ENCODE results near the gene PRR16.
"Not testable (repeated sequence)": the region's sequence is repeated elsewhere in the genome, so short reads cannot be mapped to it uniquely, and the experiment has no call there.

PRR16 gene

DNA sequence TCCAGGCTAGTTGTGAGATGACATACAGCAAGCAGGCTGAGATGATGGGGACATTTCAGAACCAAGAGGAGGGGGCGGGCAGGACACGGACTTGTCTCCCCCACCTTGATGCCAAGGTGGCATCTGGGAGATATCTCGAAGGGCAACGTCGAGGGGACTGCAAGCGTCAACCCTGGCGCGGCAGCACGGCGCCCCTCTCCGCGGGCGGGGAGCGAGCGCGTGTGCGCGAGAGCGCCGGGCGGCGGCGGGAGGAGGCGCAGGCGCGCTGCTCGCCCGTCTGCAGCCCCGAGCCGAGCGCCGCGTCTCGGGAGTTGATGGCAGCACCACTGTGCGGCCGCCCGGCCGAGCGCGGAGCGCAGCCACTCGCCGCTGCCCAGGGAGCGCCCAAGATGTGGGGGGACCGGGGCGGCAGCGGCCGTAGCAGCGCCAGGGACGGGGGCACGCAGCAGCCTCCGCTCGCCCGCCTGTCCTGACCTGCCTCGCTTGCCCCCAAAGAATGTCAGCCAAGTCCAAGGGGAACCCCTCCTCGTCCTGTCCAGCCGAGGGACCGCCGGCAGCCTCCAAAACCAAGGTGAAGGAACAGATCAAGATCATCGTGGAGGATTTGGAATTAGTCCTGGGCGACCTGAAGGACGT is at the start of gene PRR16:
TSS of gene PRR16 (plus strand) at position 310 of the 636 bp plus-strand sequence.
- ATAC-seq (replicated peaks; ENCODE audit: extremely low read depth, poor library complexity, severe bottlenecking), result no peak
- Mint-ChIP-seq H3K36me3 (ENCODE audit: insufficient read depth) (no peaks in the 10 kb centered on the region), H3K4me1 (no peaks in the 10 kb centered on the region), H3K4me3 (peak within 1 kb of the TSS; percentile 33), H3K27me3 (peaks cover 30% of the 10 kb centered on the region), H3K9me3 (no peaks in the 10 kb centered on the region), H3K27ac (ENCODE audit: low read depth) (no peak within 1 kb of the TSS)
- DNase-seq (ENCODE audit: low spot score in 2 of 2), result no peak

- no peaks in the 10 kb centered on the region for H3K27me3 Mint-ChIP-seq
Observed at GRCh38 chr5:120415985-120416384, 48.1 kb upstream of the PRR16 start.

GRCh38 chr5:120419127-120419526 is 45.0 kb upstream of the PRR16 start:
- Mint-ChIP-seq H3K27ac (ENCODE audit: low read depth) (no peak overlapping the region), H3K4me3 (no peak overlapping the region), H3K36me3 (ENCODE audit: insufficient read depth) (no peaks in the 10 kb centered on the region), H3K9me3 (peaks cover 3% of the 10 kb centered on the region), H3K27me3 (no peaks in the 10 kb centered on the region), H3K4me1 (no peaks in the 10 kb centered on the region)
- no peak for ATAC-seq (replicated peaks; ENCODE audit: extremely low read depth, poor library complexity, severe bottlenecking)
- no peak for DNase-seq (ENCODE audit: low spot score in 2 of 2)

More at GRCh38 chr5:120415985-120416384, 48.1 kb upstream of the PRR16 start:
- Mint-ChIP-seq H3K36me3 (ENCODE audit: insufficient read depth) (no peaks in the 10 kb centered on the region), H3K9me3 (peaks cover 3% of the 10 kb centered on the region), H3K27ac (ENCODE audit: low read depth) (no peak overlapping the region), H3K4me3 (no peak overlapping the region), H3K4me1 (no peaks in the 10 kb centered on the region)
- DNase-seq (ENCODE audit: low spot score in 2 of 2), result no peak
- ATAC-seq (replicated peaks; ENCODE audit: extremely low read depth, poor library complexity, severe bottlenecking), result no peak

- H3K27ac Mint-ChIP-seq (ENCODE audit: low read depth); H3K27me3 Mint-ChIP-seq; H3K36me3 Mint-ChIP-seq (ENCODE audit: insufficient read depth); H3K4me3 Mint-ChIP-seq; ATAC-seq (replicated peaks; ENCODE audit: extremely low read depth, poor library complexity, severe bottlenecking); H3K4me1 Mint-ChIP-seq; DNase-seq (ENCODE audit: low spot score in 2 of 2): not testable (repeated sequence)
- peaks cover 30% of the 10 kb centered on the region for H3K9me3 Mint-ChIP-seq
Observed at GRCh38 chr5:120426633-120427275, 37.3 kb upstream of the PRR16 start.

DNA sequence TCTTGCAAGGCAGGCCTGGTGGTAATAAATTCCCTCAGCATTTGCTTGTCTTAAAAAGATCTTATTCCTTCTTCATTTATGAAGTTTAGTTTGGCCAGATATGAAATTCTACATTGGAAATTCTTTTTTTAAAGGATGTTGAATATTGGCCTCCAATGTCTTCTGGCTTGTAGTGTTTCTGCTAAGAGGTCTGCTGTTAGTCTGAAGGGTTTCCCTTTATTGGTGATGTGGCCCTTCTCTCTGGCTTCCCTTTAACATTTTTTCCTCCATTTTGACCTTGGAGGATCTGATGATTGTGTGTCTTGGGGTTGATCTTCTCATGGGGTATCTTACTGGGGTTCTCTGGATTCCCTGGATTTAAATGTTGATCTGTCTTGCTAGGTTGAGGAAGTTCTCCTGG is 33.5 kb upstream of the PRR16 start:
- ATAC-seq (replicated peaks; ENCODE audit: extremely low read depth, poor library complexity, severe bottlenecking) (no peak), DNase-seq (ENCODE audit: low spot score in 2 of 2) (no peak)
- Mint-ChIP-seq H3K9me3 (peaks cover 25% of the 10 kb centered on the region), H3K27me3 (no peaks in the 10 kb centered on the region), H3K36me3 (ENCODE audit: insufficient read depth) (no peaks in the 10 kb centered on the region), H3K4me1 (no peaks in the 10 kb centered on the region), H3K27ac (ENCODE audit: low read depth) (no peak overlapping the region), H3K4me3 (no peak overlapping the region)

DNA sequence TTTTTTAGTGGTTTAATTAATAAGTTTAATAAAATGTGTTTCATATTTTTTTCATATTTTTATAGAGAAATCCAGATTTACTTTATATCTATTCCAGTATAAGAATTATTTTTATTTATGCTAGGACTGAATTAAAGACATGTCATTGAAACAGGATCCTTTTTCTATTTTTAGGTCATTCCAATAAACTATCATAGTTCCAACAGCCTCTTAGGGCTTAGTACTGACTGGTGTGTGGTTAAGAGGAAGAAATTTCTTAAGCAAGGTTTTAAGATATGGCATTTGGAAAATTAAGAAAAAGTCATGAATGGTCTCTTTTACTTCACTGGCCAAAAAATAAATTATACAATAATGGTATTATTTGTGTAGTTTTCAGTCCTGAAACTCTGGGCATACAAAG is 31.2 kb upstream of the PRR16 start:
- H3K4me3 Mint-ChIP-seq, result no peak overlapping the region
- no peaks in the 10 kb centered on the region for H3K4me1 Mint-ChIP-seq
- no peak overlapping the region for H3K27ac Mint-ChIP-seq (ENCODE audit: low read depth)
- no peaks in the 10 kb centered on the region for H3K27me3 Mint-ChIP-seq
- no peaks in the 10 kb centered on the region for H3K36me3 Mint-ChIP-seq (ENCODE audit: insufficient read depth)
- DNase-seq (ENCODE audit: low spot score in 2 of 2) (no peak), ATAC-seq (replicated peaks; ENCODE audit: extremely low read depth, poor library complexity, severe bottlenecking) (no peak)
- peaks cover 25% of the 10 kb centered on the region for H3K9me3 Mint-ChIP-seq

- no peak overlapping the region for H3K27ac Mint-ChIP-seq (ENCODE audit: low read depth)
- H3K9me3 Mint-ChIP-seq, result peaks cover 17% of the 10 kb centered on the region
- DNase-seq (ENCODE audit: low spot score in 2 of 2) (no peak), ATAC-seq (replicated peaks; ENCODE audit: extremely low read depth, poor library complexity, severe bottlenecking) (no peak)
- H3K27me3 Mint-ChIP-seq, result no peaks in the 10 kb centered on the region
- no peaks in the 10 kb centered on the region for H3K4me1 Mint-ChIP-seq
- no peaks in the 10 kb centered on the region for H3K36me3 Mint-ChIP-seq (ENCODE audit: insufficient read depth)
- no peak overlapping the region for H3K4me3 Mint-ChIP-seq
Observed at GRCh38 chr5:120435129-120435528, 29.0 kb upstream of the PRR16 start.

DNA sequence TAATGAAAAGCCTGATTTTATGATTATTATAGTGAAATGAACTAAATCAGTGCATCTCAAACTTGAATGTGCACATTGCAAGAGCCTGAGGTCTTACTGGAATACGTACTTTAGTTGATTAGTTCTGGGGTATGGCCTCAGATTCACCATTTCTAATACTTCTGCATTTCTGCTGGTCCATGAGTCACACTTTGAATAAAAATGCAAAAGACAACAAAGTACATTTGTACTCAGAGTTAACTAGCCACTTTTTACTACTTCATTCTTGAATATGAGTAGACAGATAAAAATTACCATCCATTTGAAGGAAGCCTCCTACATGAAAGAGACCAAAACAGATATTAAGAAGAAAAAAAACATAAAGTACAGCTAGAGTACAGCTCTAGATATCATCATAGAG is 27.1 kb upstream of the PRR16 start:
- H3K27ac Mint-ChIP-seq (ENCODE audit: low read depth), result no peak overlapping the region
- no peaks in the 10 kb centered on the region for H3K27me3 Mint-ChIP-seq
- H3K36me3 Mint-ChIP-seq (ENCODE audit: insufficient read depth), result no peaks in the 10 kb centered on the region
- H3K4me3 Mint-ChIP-seq, result no peak overlapping the region
- ATAC-seq (replicated peaks; ENCODE audit: extremely low read depth, poor library complexity, severe bottlenecking) (no peak), DNase-seq (ENCODE audit: low spot score in 2 of 2) (no peak)
- no peaks in the 10 kb centered on the region for H3K4me1 Mint-ChIP-seq
- H3K9me3 Mint-ChIP-seq, result peaks cover 5% of the 10 kb centered on the region

DNA sequence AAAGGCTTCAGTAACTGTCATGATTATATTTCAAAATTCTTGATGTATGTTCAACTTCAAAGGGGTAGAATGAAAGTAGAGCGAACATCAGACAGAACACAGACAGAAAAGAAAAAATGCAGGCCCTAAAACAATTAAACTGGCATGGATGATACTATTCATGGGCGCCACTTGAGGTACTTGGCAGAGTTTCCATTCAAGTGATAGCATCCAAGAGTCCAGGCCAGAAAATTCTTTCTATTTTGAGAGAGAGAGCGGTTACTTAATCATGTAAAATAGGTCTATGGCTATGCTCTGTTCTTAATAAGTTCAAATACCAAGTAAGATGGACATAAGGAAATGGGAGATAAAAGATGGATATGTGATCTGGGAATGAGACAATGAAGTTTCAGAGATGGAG is 21.4 kb upstream of the PRR16 start:
- ATAC-seq (replicated peaks; ENCODE audit: extremely low read depth, poor library complexity, severe bottlenecking) (no peak), DNase-seq (ENCODE audit: low spot score in 2 of 2) (no peak)
- H3K4me3 Mint-ChIP-seq, result no peak overlapping the region
- no peaks in the 10 kb centered on the region for H3K27me3 Mint-ChIP-seq
- H3K4me1 Mint-ChIP-seq, result no peaks in the 10 kb centered on the region
- H3K36me3 Mint-ChIP-seq (ENCODE audit: insufficient read depth), result no peaks in the 10 kb centered on the region
- H3K9me3 Mint-ChIP-seq, result no peaks in the 10 kb centered on the region
- no peak overlapping the region for H3K27ac Mint-ChIP-seq (ENCODE audit: low read depth)

- DNase-seq (ENCODE audit: low spot score in 2 of 2), result no peak
- Mint-ChIP-seq H3K27me3 (no peaks in the 10 kb centered on the region), H3K4me1 (no peaks in the 10 kb centered on the region), H3K4me3 (no peak overlapping the region), H3K27ac (ENCODE audit: low read depth) (no peak overlapping the region), H3K36me3 (ENCODE audit: insufficient read depth) (no peaks in the 10 kb centered on the region), H3K9me3 (no peaks in the 10 kb centered on the region)
- no peak for ATAC-seq (replicated peaks; ENCODE audit: extremely low read depth, poor library complexity, severe bottlenecking)
Observed at GRCh38 chr5:120443607-120444006, 20.5 kb upstream of the PRR16 start.

- DNase-seq (ENCODE audit: low spot score in 2 of 2), result no peak
- H3K27ac Mint-ChIP-seq (ENCODE audit: low read depth), result no peak overlapping the region
- no peaks in the 10 kb centered on the region for H3K27me3 Mint-ChIP-seq
- H3K36me3 Mint-ChIP-seq (ENCODE audit: insufficient read depth), result no peaks in the 10 kb centered on the region
- no peak overlapping the region for H3K4me3 Mint-ChIP-seq
- H3K9me3 Mint-ChIP-seq, result peaks cover 5% of the 10 kb centered on the region
- no peak for ATAC-seq (replicated peaks; ENCODE audit: extremely low read depth, poor library complexity, severe bottlenecking)
- no peaks in the 10 kb centered on the region for H3K4me1 Mint-ChIP-seq
Observed at GRCh38 chr5:120446068-120446492, 18.0 kb upstream of the PRR16 start.

DNA sequence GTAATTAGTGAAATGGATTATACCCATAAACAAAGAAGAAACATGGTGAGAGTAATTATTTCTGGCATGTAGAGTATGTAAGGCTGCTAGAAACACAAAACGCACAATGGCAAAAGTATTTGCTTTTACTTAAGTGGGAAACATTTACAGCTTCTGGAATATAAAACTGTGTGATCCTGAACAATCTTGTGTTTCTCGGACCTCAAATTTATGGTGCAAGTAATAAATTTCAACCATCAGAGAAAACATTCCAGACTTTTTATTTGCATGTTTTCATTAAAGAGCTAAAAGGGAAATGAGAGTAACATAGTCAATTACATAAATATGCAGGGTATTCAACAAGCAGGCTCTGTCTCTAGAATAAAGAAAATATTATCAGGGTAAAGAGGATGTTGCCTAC is 17.2 kb upstream of the PRR16 start:
- no peak overlapping the region for H3K27ac Mint-ChIP-seq (ENCODE audit: low read depth)
- no peaks in the 10 kb centered on the region for H3K36me3 Mint-ChIP-seq (ENCODE audit: insufficient read depth)
- H3K4me3 Mint-ChIP-seq, result no peak overlapping the region
- ATAC-seq (replicated peaks; ENCODE audit: extremely low read depth, poor library complexity, severe bottlenecking) (no peak), DNase-seq (ENCODE audit: low spot score in 2 of 2) (no peak)
- no peaks in the 10 kb centered on the region for H3K4me1 Mint-ChIP-seq
- no peaks in the 10 kb centered on the region for H3K27me3 Mint-ChIP-seq
- H3K9me3 Mint-ChIP-seq, result peaks cover 5% of the 10 kb centered on the region

DNA sequence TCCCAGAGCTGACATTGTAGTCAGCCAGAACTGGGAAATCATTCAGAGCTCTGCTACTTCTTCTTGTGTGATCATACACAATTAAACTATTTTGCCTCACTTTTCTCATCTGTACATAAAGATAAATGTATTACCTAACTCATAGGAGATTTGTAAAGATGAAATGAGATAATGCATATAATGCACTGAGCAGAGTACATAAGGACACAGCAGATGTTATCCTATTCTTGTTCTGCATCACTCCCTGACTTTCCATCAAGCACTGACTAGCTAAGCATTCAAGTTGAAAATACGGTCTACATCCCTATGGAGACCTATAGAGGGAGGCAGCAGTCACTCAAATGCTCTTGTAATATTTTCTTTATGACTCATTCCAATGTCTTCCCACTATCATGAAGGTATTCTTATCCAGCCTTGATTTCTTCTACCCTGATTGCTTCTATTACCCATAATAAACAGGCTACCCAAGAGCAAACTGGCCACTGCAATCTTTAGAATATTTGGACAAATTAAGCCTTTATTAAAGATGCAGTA is 16.3 kb upstream of the PRR16 start:
- Mint-ChIP-seq H3K9me3 (peaks cover 5% of the 10 kb centered on the region), H3K36me3 (ENCODE audit: insufficient read depth) (no peaks in the 10 kb centered on the region), H3K27ac (ENCODE audit: low read depth) (no peak overlapping the region), H3K4me3 (no peak overlapping the region), H3K4me1 (no peaks in the 10 kb centered on the region), H3K27me3 (no peaks in the 10 kb centered on the region)
- DNase-seq (ENCODE audit: low spot score in 2 of 2), result no peak
- no peak for ATAC-seq (replicated peaks; ENCODE audit: extremely low read depth, poor library complexity, severe bottlenecking)

Data from central memory CD8-positive, alpha-beta T cell (primary cell).